ENCODE results near the gene HSPA1L. TPM values are rescaled to one million over a fixed set of nuclear protein-coding genes. Genes with fewer than 3 reads are reported as not detected.

HSPA1L gene
- total RNA-seq, 1 experiment from 2014 or later: 2.5 TPM

DNA sequence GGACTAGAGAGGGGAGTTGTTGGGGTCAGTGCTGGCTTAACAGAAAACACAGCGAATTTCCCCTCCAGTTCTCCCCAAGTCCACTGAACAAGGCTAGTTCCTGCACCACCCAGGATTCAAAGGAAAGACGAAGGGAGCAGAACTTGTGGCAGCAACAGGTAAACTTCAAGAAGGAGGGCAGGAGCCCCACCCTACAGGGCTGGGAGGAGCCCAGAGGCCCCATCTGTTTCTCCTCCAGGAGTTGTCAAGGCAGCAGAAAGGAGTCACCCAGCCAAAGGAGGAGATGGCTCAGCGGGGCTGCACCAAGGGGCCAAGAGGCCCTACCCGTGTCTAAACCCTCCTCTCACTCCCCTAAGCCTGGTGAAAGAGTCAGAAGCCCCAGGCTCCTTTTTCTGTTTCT lies 50.9 kb downstream of the HSPA1L start:
- DNase-seq (ENCODE audit: low read depth): no peak

DNA sequence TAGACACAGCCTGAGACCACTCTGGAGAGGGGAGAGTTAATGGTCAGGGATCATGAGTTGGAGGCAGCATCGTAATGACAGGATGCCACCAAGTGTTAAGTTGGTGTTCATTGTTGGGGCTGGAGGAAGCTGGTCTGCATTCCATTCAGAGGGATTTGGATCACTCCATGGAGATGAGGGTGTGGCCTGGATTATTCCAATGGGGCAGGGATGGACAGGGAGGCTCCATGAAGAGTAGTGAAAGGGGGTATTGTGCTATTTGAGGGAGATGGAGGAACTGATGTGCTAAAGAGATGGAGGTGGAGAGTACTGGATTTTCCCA lies 51.5 kb downstream of the HSPA1L start:
- DNase-seq (ENCODE audit: low read depth): peak; percentile 71

DNA sequence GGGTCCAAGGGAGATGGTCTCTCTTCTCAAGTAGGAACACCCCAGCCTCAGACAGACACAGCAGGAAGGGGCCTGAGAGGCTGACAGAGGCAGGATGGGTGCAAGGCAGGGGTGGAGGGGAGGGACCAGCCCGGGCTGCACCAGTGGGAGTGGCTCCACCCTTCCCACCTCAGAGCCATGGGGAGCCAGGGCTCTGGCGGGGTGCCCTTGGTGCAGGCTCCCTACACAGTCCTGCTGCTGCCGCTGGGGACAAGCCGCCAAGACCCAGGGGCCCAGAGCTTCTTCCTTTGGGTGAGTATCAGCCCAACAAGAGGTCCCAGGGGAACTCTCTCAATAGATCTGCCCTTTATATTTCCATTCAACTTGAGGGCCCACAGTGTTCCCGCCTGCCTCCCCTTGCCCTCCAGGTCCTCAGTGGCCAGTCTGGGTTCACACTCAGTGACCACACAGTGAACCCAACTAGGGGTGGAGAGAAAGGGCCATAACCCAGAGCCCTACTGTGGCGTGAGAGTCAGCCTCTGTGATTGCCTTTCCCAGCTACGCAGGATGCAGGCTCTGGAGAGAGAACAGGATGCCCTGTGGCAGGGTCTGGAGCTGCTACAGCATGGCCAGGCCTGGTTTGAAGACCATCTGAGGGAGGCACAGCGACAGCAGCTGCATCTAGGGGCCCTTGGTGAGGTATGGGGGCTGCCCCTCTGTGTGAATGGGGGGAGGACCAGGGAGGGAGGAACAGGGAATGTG lies 52.0 kb downstream of the HSPA1L start:
- DNase-seq (ENCODE audit: low read depth): no peak

DNA sequence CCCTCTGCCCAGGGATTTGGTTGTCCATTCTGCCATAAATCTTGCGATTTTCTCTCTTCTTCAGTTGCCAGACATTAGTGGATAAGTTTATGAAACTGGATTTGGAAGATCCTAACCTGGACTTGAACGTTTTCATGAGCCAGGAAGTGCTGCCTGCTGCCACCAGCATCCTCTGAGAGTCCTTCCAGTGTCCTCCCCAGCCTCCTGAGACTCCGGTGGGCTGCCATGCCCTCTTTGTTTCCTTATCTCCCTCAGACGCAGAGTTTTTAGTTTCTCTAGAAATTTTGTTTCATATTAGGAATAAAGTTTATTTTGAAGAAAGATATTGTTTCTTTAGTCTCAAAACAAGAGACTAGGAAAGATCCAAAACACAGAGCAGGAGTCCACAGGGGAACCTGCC lies 52.7 kb downstream of the HSPA1L start, which contains the start of gene SAPCD1:
TSS of gene SAPCD1 (plus strand) at position 301 of the 400 bp plus-strand sequence. CDS start 399 bp downstream, outside the sequence.
- no peak for DNase-seq (ENCODE audit: low read depth)

DNA sequence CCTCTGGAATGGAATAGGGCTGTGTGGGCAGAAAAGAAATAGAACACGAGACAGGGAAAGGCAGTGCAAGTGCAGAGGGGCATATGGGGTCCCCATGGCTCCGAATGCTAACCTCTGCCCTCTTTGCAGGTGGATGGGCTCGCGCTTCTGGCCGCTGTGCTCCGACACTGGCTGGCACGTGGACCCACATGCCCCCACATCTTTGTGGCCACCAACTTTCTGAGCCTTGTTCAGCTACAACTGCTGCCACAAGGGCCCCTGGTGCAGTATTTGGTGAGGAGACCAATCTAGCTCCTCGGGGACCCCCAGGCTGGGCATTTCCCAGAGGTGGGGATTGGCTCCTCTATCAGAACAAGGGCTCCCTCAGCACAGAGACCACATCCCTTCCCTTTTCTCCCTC lies 53.7 kb downstream of the HSPA1L start:
- no peak for DNase-seq (ENCODE audit: low read depth)

DNA sequence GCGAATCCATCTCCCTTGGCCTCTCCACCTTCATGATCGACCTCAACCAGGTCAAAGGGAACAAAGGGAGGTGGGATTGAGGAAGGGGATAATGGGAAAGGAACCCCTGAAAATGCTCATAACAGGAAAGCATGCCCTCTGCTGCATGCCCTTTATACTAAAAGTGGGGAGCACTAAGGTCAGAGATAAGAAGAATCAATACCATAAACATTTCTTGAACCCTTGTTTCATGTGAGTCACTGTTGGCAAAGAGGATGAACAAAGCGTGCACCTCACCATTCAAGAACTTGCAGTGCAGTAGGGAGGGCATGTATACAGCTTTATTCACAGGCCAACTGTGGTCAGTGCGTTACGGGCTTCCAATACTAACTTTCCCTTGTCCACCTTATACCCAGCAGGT lies 54.3 kb downstream of the HSPA1L start:
- no peak for DNase-seq (ENCODE audit: low read depth)

Other genes starting within 250 kb of the HSPA1L start
- not detected in 2 replicates for gene LTA, start 243.0 kb downstream of the HSPA1L start, total RNA-seq (2014; rRNA removed; shearing (Covaris generic))
- gene TNF, start 239.7 kb downstream of the HSPA1L start, total RNA-seq (2014; rRNA removed; shearing (Covaris generic)): 0.47 and 0.62 TPM in 2 replicates
- 2.1 and 4.6 TPM in 2 replicates for gene LTB, start 232.9 kb downstream of the HSPA1L start, total RNA-seq (2014; rRNA removed; shearing (Covaris generic))
- not detected in 2 replicates for gene LST1, start 229.0 kb downstream of the HSPA1L start, total RNA-seq (2014; rRNA removed; shearing (Covaris generic))
- gene NCR3, start 222.3 kb downstream of the HSPA1L start, total RNA-seq (2014; rRNA removed; shearing (Covaris generic)): not detected in 2 replicates
- not detected in 2 replicates for gene AIF1, start 200.0 kb downstream of the HSPA1L start, total RNA-seq (2014; rRNA removed; shearing (Covaris generic))
- gene PRRC2A, start 194.6 kb downstream of the HSPA1L start, total RNA-seq (2014; rRNA removed; shearing (Covaris generic)): 71.4 and 121 TPM in 2 replicates
- 194 and 317 TPM in 2 replicates for gene BAG6, start 162.6 kb downstream of the HSPA1L start, total RNA-seq (2014; rRNA removed; shearing (Covaris generic))
- 3.7 and 6.9 TPM in 2 replicates for gene APOM, start 159.4 kb downstream of the HSPA1L start, total RNA-seq (2014; rRNA removed; shearing (Covaris generic))
- gene C6orf47, start 154.5 kb downstream of the HSPA1L start, total RNA-seq (2014; rRNA removed; shearing (Covaris generic)): 29.9 and 37.5 TPM in 2 replicates
- gene GPANK1, start 150.3 kb downstream of the HSPA1L start, total RNA-seq (2014; rRNA removed; shearing (Covaris generic)): 17.7 and 31.6 TPM in 2 replicates
- gene CSNK2B, start 149.2 kb downstream of the HSPA1L start, total RNA-seq (2014; rRNA removed; shearing (Covaris generic)): 645 and 1,183 TPM in 2 replicates
- 0.10 and 1.1 TPM in 2 replicates for gene LY6G5B, start 145.3 kb downstream of the HSPA1L start, total RNA-seq (2014; rRNA removed; shearing (Covaris generic))
- 2.0 and 2.5 TPM in 2 replicates for gene LY6G5C, start 134.2 kb downstream of the HSPA1L start, total RNA-seq (2014; rRNA removed; shearing (Covaris generic))
- 37.0 and 51.9 TPM in 2 replicates for gene ABHD16A, start 112.0 kb downstream of the HSPA1L start, total RNA-seq (2014; rRNA removed; shearing (Covaris generic))
- not detected in 2 replicates for gene LY6G6F, start 108.4 kb downstream of the HSPA1L start, total RNA-seq (2014; rRNA removed; shearing (Covaris generic))
- gene LY6G6D, start 99.9 kb downstream of the HSPA1L start, total RNA-seq (2014; rRNA removed; shearing (Covaris generic)): not detected in 2 replicates
- gene LY6G6C, start 93.5 kb downstream of the HSPA1L start, total RNA-seq (2014; rRNA removed; shearing (Covaris generic)): not detected in 2 replicates
- gene MPIG6B, start 91.9 kb downstream of the HSPA1L start, total RNA-seq (2014; rRNA removed; shearing (Covaris generic)): not detected in 2 replicates
- gene DDAH2, start 86.0 kb downstream of the HSPA1L start, total RNA-seq (2014; rRNA removed; shearing (Covaris generic)): 75.1 and 90.7 TPM in 2 replicates
- gene CLIC1, start 78.8 kb downstream of the HSPA1L start, total RNA-seq (2014; rRNA removed; shearing (Covaris generic)): 1,686 and 1,715 TPM in 2 replicates
- gene MSH5, start 75.3 kb downstream of the HSPA1L start, total RNA-seq (2014; rRNA removed; shearing (Covaris generic)): 12.8 and 19.4 TPM in 2 replicates
- 1.7 TPM in 1 of 2 replicates, not detected in the other for gene SAPCD1, start 52.6 kb downstream of the HSPA1L start, total RNA-seq (2014; rRNA removed; shearing (Covaris generic))
- gene VWA7, start 38.0 kb downstream of the HSPA1L start, total RNA-seq (2014; rRNA removed; shearing (Covaris generic)): 0.94 and 1.8 TPM in 2 replicates
- 33.1 and 51.2 TPM in 2 replicates for gene VARS1, start 19.5 kb downstream of the HSPA1L start, total RNA-seq (2014; rRNA removed; shearing (Covaris generic))
- 162 and 306 TPM in 2 replicates for gene LSM2, start 8.3 kb downstream of the HSPA1L start, total RNA-seq (2014; rRNA removed; shearing (Covaris generic))
- 163 and 238 TPM in 2 replicates for gene HSPA1A, start 260 bp upstream of the HSPA1L start, total RNA-seq (2014; rRNA removed; shearing (Covaris generic))
- 185 and 359 TPM in 2 replicates for gene HSPA1B, start 12.5 kb upstream of the HSPA1L start, total RNA-seq (2014; rRNA removed; shearing (Covaris generic))
- gene NEU1, start 47.5 kb upstream of the HSPA1L start, total RNA-seq (2014; rRNA removed; shearing (Covaris generic)): 210 and 218 TPM in 2 replicates
- 0.20 TPM in 1 of 2 replicates, not detected in the other for gene SLC44A4, start 63.7 kb upstream of the HSPA1L start, total RNA-seq (2014; rRNA removed; shearing (Covaris generic))
- gene EHMT2, start 82.4 kb upstream of the HSPA1L start, total RNA-seq (2014; rRNA removed; shearing (Covaris generic)): 51.0 and 73.4 TPM in 2 replicates
- 0.76 and 2.3 TPM in 2 replicates for gene ZBTB12, start 86.8 kb upstream of the HSPA1L start, total RNA-seq (2014; rRNA removed; shearing (Covaris generic))
- 2.9 and 3.3 TPM in 2 replicates for gene C2, start 112.4 kb upstream of the HSPA1L start, total RNA-seq (2014; rRNA removed; shearing (Covaris generic))
- 7.8 and 8.4 TPM in 2 replicates for gene CFB, start 130.8 kb upstream of the HSPA1L start, total RNA-seq (2014; rRNA removed; shearing (Covaris generic))
- 201 and 228 TPM in 2 replicates for gene NELFE, start 143.7 kb upstream of the HSPA1L start, total RNA-seq (2014; rRNA removed; shearing (Covaris generic))
- 60.4 and 72.3 TPM in 2 replicates for gene SKIC2, start 143.9 kb upstream of the HSPA1L start, total RNA-seq (2014; rRNA removed; shearing (Covaris generic))
- gene DXO, start 156.9 kb upstream of the HSPA1L start, total RNA-seq (2014; rRNA removed; shearing (Covaris generic)): 26.8 and 33.3 TPM in 2 replicates
- gene C4A, start 166.8 kb upstream of the HSPA1L start, total RNA-seq (2014; rRNA removed; shearing (Covaris generic)): 4.1 and 5.6 TPM in 2 replicates
- gene C4B, start 199.5 kb upstream of the HSPA1L start, total RNA-seq (2014; rRNA removed; shearing (Covaris generic)): 3.0 and 3.1 TPM in 2 replicates
- not detected in 2 replicates for gene CYP21A2, start 223.1 kb upstream of the HSPA1L start, total RNA-seq (2014; rRNA removed; shearing (Covaris generic))